K562 (cell line): ENCODE measurements around the gene CACYBP. TPM values are rescaled to one million over a fixed set of nuclear protein-coding genes. Genes with fewer than 3 reads are reported as not detected.
A peak's percentile ranks its signal among the peaks of the same experiment; 100 is the strongest.

ENCODE experiments used
- ATAC-seq: fragments of 200-7000 bp; cut with Tn5 transposase; 3 replicates; pipeline ENCODE4 v1.9.1; 2020; ENCODE audit warnings: moderate library complexity
- BruUV-seq: library from RNA; stranded (reverse); fragments of 400-500 nt; replicated peaks from 2 replicates; lab custom pipeline; 2021; lab: Mats Ljungman, UMichigan
- CTCF ChIA-PET: fragments of 300-600 bp; formaldehyde crosslinking; extraction: SDS; loops from one replicate; lab custom pipeline; 2021; ENCODE audit warnings: low intra/inter-chr PET ratio; lab: Yijun Ruan, JAX
- POLR2A ChIA-PET: fragments of 300-600, 350-650 bp; sonication (Branson Sonifier 250); formaldehyde crosslinking; extraction: SDS; loops from one replicate; lab custom pipeline; 2021; ENCODE audit warnings: antibody characterized with exemption, inconsistent platforms; lab: Yijun Ruan, JAX
- DNase-seq, 4 experiments: peaks; one replicate each; pipeline versions ENCODE4 v3.0.0 to v3.0.0-alpha.2; 2011 to 2018; ENCODE audit warnings: low spot score in 3 of 4, mixed read lengths in 3 of 4; ENCODE audit errors: extremely low read depth in 1 of 4
- FAIRE-seq: peaks from 2 replicates; lab custom pipeline; 2011; peaks lifted over from hg19 to GRCh38; lab: Jason Lieb, UNC
- H2AFZ ChIP-seq: 2 replicates; pipeline ENCODE4 v1.6.0; 2011; ENCODE audit warnings: low read depth, low read length, control low read depth, inconsistent platforms
- H3K27ac ChIP-seq: fragments of 200-600 bp; 3 replicates; pipeline ENCODE4 v1.8.0; 2011; ENCODE audit warnings: low read depth, mild to moderate bottlenecking, control low read depth, inconsistent platforms, low read length, moderate library complexity, mixed read lengths; ENCODE audit errors: extremely low read depth
- H3K27me3 ChIP-seq, 2 experiments: fragments of 300-600 bp in 1 of 2; 2 replicates in 1 of 2; 3 replicates in 1 of 2; pipeline versions ENCODE4 v1.6.0 to v1.8.0; 2011; ENCODE audit warnings: inconsistent platforms in 2 of 2, low read length in 2 of 2, mild to moderate bottlenecking in 1 of 2, mixed read lengths in 1 of 2, moderate library complexity in 1 of 2; ENCODE audit not compliant: control insufficient read depth in 2 of 2, insufficient read depth in 2 of 2
- H3K36me3 ChIP-seq: fragments of 300-600 bp; 3 replicates; pipeline ENCODE4 v1.8.0; 2011; ENCODE audit warnings: mild to moderate bottlenecking, low read length, inconsistent platforms; ENCODE audit not compliant: control insufficient read depth, insufficient read depth
- H3K4me1 ChIP-seq, 2 experiments: fragments of 200-600 bp in 1 of 2; replicated peaks in 1 of 2; 2 replicates in 1 of 2; 3 replicates in 1 of 2; pipeline versions ENCODE4 v1.5.1 to v1.8.0; 2011; ENCODE audit warnings: inconsistent platforms in 2 of 2, low read length in 2 of 2, mild to moderate bottlenecking in 1 of 2, mixed read lengths in 1 of 2, moderate library complexity in 1 of 2; ENCODE audit not compliant: control insufficient read depth in 2 of 2, insufficient read depth in 2 of 2
- H3K4me2 ChIP-seq: 2 replicates; pipeline ENCODE4 v1.6.1; 2011; ENCODE audit warnings: low read length, control low read depth, inconsistent platforms, mixed read lengths; ENCODE audit not compliant: insufficient read depth
- H3K4me3 ChIP-seq: fragments of 200-600 bp; sonication (generic), shearing (Covaris generic); 2 replicates; pipeline ENCODE4 v1.5.1; 2016; ENCODE audit warnings: control low read depth, inconsistent platforms
- H3K79me2 ChIP-seq: fragments of 200-600 bp; 3 replicates; pipeline ENCODE4 v1.8.0; 2011; ENCODE audit warnings: low read length, inconsistent platforms; ENCODE audit not compliant: control insufficient read depth, insufficient read depth
- H3K9ac ChIP-seq, 2 experiments: 2 replicates each; pipeline versions ENCODE4 v1.6.0 to v1.6.1; 2011; ENCODE audit warnings: low read depth in 2 of 2, low read length in 2 of 2, control low read depth in 1 of 2, inconsistent platforms in 1 of 2, mild to moderate bottlenecking in 1 of 2, mixed read lengths in 1 of 2; ENCODE audit not compliant: insufficient read depth in 1 of 2
- H3K9me1 ChIP-seq: one replicate; pipeline ENCODE4 v1.6.0; 2011; ENCODE audit warnings: inconsistent platforms, mild to moderate bottlenecking, low read length, moderate library complexity; ENCODE audit not compliant: control insufficient read depth, insufficient read depth
- H3K9me3 ChIP-seq: replicated peaks from 2 replicates; pipeline ENCODE4 v1.5.1; 2011; ENCODE audit warnings: low read depth, low read length, inconsistent platforms; ENCODE audit not compliant: control insufficient read depth, insufficient read depth
- H4K20me1 ChIP-seq: replicated peaks from 2 replicates; pipeline ENCODE4 v1.6.1; 2011; ENCODE audit warnings: low read length, inconsistent platforms, mixed read lengths; ENCODE audit not compliant: control insufficient read depth, insufficient read depth
- CBX5 ChIP-seq: IDR thresholded peaks from 2 replicates; pipeline ENCODE4 v1.6.1; 2014; ENCODE audit warnings: low read depth, borderline replicate concordance
- CEBPG ChIP-seq, 3 experiments: fragments of 200-800 bp in 1 of 3; sonication (Bioruptor generic) in 1 of 3; sonication (generic) in 1 of 3; formaldehyde crosslinking in 1 of 3; IDR thresholded peaks in 2 of 3; conservative IDR thresholded peaks in 1 of 3; 2 replicates each; pipeline versions ENCODE4 v1.6.1 to v1.8.0; 2016 to 2022; ENCODE audit warnings: missing compliant biosample characterization in 2 of 3, missing genetic modification characterization in 2 of 3, mild to moderate bottlenecking in 1 of 3, missing genetic modification reagents in 1 of 3
- HDAC2 ChIP-seq: fragments of 450-650 bp; IDR thresholded peaks from 2 replicates; pipeline ENCODE4 v1.6.1; 2016; ENCODE audit warnings: mild to moderate bottlenecking
- KHSRP ChIP-seq: fragments of 450-650 bp; IDR thresholded peaks from 2 replicates; pipeline ENCODE4 v1.6.1; 2017
- MNT ChIP-seq, 2 experiments: fragments of 450-650 bp; conservative IDR thresholded peaks; 2 replicates each; pipeline ENCODE4 v1.6.1; 2017; ENCODE audit warnings: mild to moderate bottlenecking in 2 of 2, moderate library complexity in 2 of 2
- RAD51 ChIP-seq: fragments of 450-650 bp; IDR thresholded peaks from 2 replicates; pipeline ENCODE4 v1.7.1; 2016; ENCODE audit warnings: low read depth, mild to moderate bottlenecking, borderline replicate concordance
- RFX5 ChIP-seq: IDR thresholded peaks from 2 replicates; pipeline ENCODE4 v1.6.1; 2011; ENCODE audit warnings: low read depth, mild to moderate bottlenecking, improper control_type of control experiment, low read length
- SMARCC2 ChIP-seq: fragments of 450-650 bp; IDR thresholded peaks from 2 replicates; pipeline ENCODE4 v1.6.1; 2017; ENCODE audit warnings: antibody characterized with exemption, moderate library complexity, mild to moderate bottlenecking, low read depth
- THAP12 ChIP-seq: fragments of 250-450 bp; sonication (Bioruptor Pico); IDR thresholded peaks from 2 replicates; pipeline ENCODE4 v1.9.0; 2021; ENCODE audit warnings: mild to moderate bottlenecking, inconsistent platforms
- THRB ChIP-seq: fragments of 450-650 bp; formaldehyde crosslinking; conservative IDR thresholded peaks from 2 replicates; pipeline ENCODE4 v1.4.0; 2022; ENCODE audit warnings: mild to moderate bottlenecking, missing genetic modification characterization
- ZBED1 ChIP-seq: IDR thresholded peaks from 2 replicates; pipeline ENCODE4 v1.6.1; 2014
- ZNF3 ChIP-seq: fragments of 250-450 bp; sonication (Bioruptor Pico); IDR thresholded peaks from 2 replicates; pipeline ENCODE4 v1.5.0; 2021; ENCODE audit warnings: mild to moderate bottlenecking, moderate library complexity
- ZNF324 ChIP-seq: fragments of 250-450 bp; sonication (Bioruptor Pico); IDR thresholded peaks from 2 replicates; pipeline ENCODE4 v1.4.0; 2020; ENCODE audit warnings: mild to moderate bottlenecking
- ZNF408 ChIP-seq: fragments of 250-450 bp; sonication (Bioruptor Pico); IDR thresholded peaks from 2 replicates; pipeline ENCODE4 v1.4.0; 2020; ENCODE audit warnings: low read depth, mild to moderate bottlenecking, moderate library complexity
- ZNF778 ChIP-seq: fragments of 450-650 bp; formaldehyde crosslinking; IDR thresholded peaks from 2 replicates; pipeline ENCODE4 v1.4.0; 2020; ENCODE audit warnings: mild to moderate bottlenecking, moderate library complexity
- ZNF780A ChIP-seq: fragments of 250-450 bp; sonication (Bioruptor Pico); IDR thresholded peaks from 2 replicates; pipeline ENCODE4 v1.5.0; 2021; ENCODE audit warnings: mild to moderate bottlenecking
- WGBS: fragments of 100-300 bp; shearing (Covaris generic); methylation state at CpG from one replicate; pipeline ENCODE4 v1.1.6; 2016; ENCODE audit warnings: low coverage, mixed read lengths; ENCODE audit not compliant: insufficient coverage; ENCODE audit errors: missing lambda C conversion rate; 5-methylcytosine and 5-hydroxymethylcytosine counted together
- in situ Hi-C: fragments of 300-500 bp; cut with MboI; formaldehyde crosslinking; loops from 4 replicates; pipeline ENCODE4 v1.15.0; 2018; ENCODE audit warnings: inconsistent platforms, mixed read lengths
- intact Hi-C: fragments of 100-400 bp; cut with micrococcal nuclease; formaldehyde crosslinking; loops from 2 replicates; pipeline ENCODE4 v1.14.2; 2022
- polyA plus RNA-seq, 8 experiments: library from polyadenylated mRNA; depleted of rRNA in 4 of 8; stranded (reverse) in 5 of 8; unstranded in 3 of 8; fragments of >200 nt; fragmentation: Nextera tagmentation in 2 of 8; fragmentation: Illumina TruSeq in 1 of 8; extraction: Ambion mirVana in 2 of 8; extraction: Trizol in 1 of 8; gene quantifications; 2 replicates each; pipeline versions ENCODE4 v1.2.1 to v1.2.3, GENCODE V29; 2011 to 2014; ENCODE audit warnings: inconsistent platforms in 1 of 8, missing spikeins in 1 of 8
- total RNA-seq, 7 experiments: library from RNA; depleted of rRNA in 6 of 7; stranded (reverse); fragments of >200 nt in 6 of 7; fragmentation: Illumina TruSeq in 2 of 7; extraction: Trizol in 2 of 7; gene quantifications; 2 replicates each; pipeline versions ENCODE4 v1.2.1 to v1.2.3, GENCODE V29; 2011 to 2021; ENCODE audit warnings: low replicate concordance in 1 of 7

CACYBP gene
- total and polyA plus RNA-seq, 9 of the 15 experiments (the other 6 are each of a cell fraction or from before 2014, with no cell fraction given): 147 to 1,576 (median 488) TPM

GRCh38 chr1:174958396-174958795 is 41.4 kb upstream of the CACYBP start (continued):
- 0 out of 2 replicates have a peak, but pooled peaks have one; percentile 49 for TF ChIP-seq ZNF324 (CRISPR knock-in tag)
- TF ChIP-seq RFX5: no peak
- no peak for TF ChIP-seq KHSRP

GRCh38 chr1:174960362-174960761 is 39.4 kb upstream of the CACYBP start:
- Histone ChIP-seq H3K36me3 (no peaks in the 10 kb centered on the region), H4K20me1 (no peaks in the 10 kb centered on the region), H3K4me3 (no peak overlapping the region), H2AFZ (no peak overlapping the region), H3K4me2 (no peak overlapping the region), H3K79me2 (no peaks in the 10 kb centered on the region), H3K27me3 (no peaks in the 10 kb centered on the region), H3K9me3 (no peaks in the 10 kb centered on the region), H3K27ac (no peak overlapping the region), H3K4me1 (peaks cover 0 to 27% of the 10 kb centered on the region in 2 experiments; a peak in 3 of 5 replicates), H3K9me1 (no peaks in the 10 kb centered on the region), H3K9ac (no peak overlapping the region)
- intact Hi-C loops (no loop called here), in situ Hi-C loops (no loop called here)
- FAIRE-seq: no peak
- no TSS peak for BruUV-seq
- ATAC-seq: no peak
- POLR2A ChIA-PET: no interaction called here
- 62% methylated on average over 2 of the region's 2 CpGs for WGBS
- no peak for DNase-seq
- CTCF ChIA-PET: no interaction called here
- no peak for TF ChIP-seq ZNF408 (CRISPR knock-in tag)
- no peak for TF ChIP-seq CBX5
- TF ChIP-seq RAD51: no peak
- no peak for TF ChIP-seq THAP12 (CRISPR knock-in tag)
- no peak for TF ChIP-seq ZNF3 (CRISPR knock-in tag)
- TF ChIP-seq MNT (conservative IDR thresholded peaks at IDR 0.05): no peak
- TF ChIP-seq ZBED1: no peak
- no peak for TF ChIP-seq SMARCC2
- no peak for TF ChIP-seq CEBPG (CRISPR knock-in tag; IDR thresholded peaks at IDR 0.05)
- peak; percentile 57 to 88 for TF ChIP-seq CEBPG (tag; conservative IDR thresholded peaks at IDR 0.05 in 1 of 2, IDR thresholded peaks at IDR 0.05 in 1 of 2)
- TF ChIP-seq HDAC2: no peak
- TF ChIP-seq THRB (CRISPR knock-in tag): no peak
- TF ChIP-seq ZNF780A (CRISPR knock-in tag): no peak
- no peak for TF ChIP-seq ZNF778 (CRISPR knock-in tag)
